ENCODE measurements around the gene LYRM1. TPM values are rescaled to one million over a fixed set of nuclear protein-coding genes. Genes with fewer than 3 reads are reported as not detected.
"Not testable (repeated sequence)": the region's sequence is repeated elsewhere in the genome, so short reads cannot be mapped to it uniquely, and the experiment has no call there.

The LYRM1 gene
- total RNA-seq, 4 donors from 2014 or later: 17.4 to 37.3 (median 30.0) TPM

GRCh38 chr16:20944861-20945574 is 44.4 kb downstream of the LYRM1 start:
- Histone ChIP-seq H3K9me3 (no peaks in the 10 kb centered on the region), H3K27ac (no peak overlapping the region), H3K4me1 (no peaks in the 10 kb centered on the region), H3K4me3 (no peak overlapping the region), H3K36me3 (no peaks in the 10 kb centered on the region), H3K27me3 (no peaks in the 10 kb centered on the region)
- TF ChIP-seq, protein P1, sequence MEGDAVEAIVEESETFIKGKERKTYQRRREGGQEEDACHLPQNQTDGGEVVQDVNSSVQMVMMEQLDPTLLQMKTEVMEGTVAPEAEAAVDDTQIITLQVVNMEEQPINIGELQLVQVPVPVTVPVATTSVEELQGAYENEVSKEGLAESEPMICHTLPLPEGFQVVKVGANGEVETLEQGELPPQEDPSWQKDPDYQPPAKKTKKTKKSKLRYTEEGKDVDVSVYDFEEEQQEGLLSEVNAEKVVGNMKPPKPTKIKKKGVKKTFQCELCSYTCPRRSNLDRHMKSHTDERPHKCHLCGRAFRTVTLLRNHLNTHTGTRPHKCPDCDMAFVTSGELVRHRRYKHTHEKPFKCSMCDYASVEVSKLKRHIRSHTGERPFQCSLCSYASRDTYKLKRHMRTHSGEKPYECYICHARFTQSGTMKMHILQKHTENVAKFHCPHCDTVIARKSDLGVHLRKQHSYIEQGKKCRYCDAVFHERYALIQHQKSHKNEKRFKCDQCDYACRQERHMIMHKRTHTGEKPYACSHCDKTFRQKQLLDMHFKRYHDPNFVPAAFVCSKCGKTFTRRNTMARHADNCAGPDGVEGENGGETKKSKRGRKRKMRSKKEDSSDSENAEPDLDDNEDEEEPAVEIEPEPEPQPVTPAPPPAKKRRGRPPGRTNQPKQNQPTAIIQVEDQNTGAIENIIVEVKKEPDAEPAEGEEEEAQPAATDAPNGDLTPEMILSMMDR (IDR thresholded peaks at IDR 0.05): no peak
- TF ChIP-seq POLR2A (IDR thresholded peaks at IDR 0.05) (no peak), POLR2AphosphoS5 (IDR thresholded peaks at IDR 0.05) (no peak), EP300 (IDR thresholded peaks at IDR 0.05) (no peak)
- DNase-seq (ENCODE audit: low spot score in 2 of 2): no peak
- WGBS: 89% methylated on average over 5 of the region's 5 CpGs

- H3K9me3 ChIP-seq; H3K27me3 ChIP-seq; H3K36me3 ChIP-seq; H3K4me3 ChIP-seq; H3K27ac ChIP-seq; H3K4me1 ChIP-seq; DNase-seq (ENCODE audit: low spot score in 2 of 2): not testable (repeated sequence)
- WGBS: 93% methylated on average over 11 of the region's 11 CpGs
Measured at GRCh38 chr16:20945575-20945875, 45.0 kb downstream of the LYRM1 start.

GRCh38 chr16:20946015-20946629 is 45.6 kb downstream of the LYRM1 start:
- Histone ChIP-seq H3K9me3 (no peaks in the 10 kb centered on the region), H3K27me3 (no peaks in the 10 kb centered on the region), H3K4me1 (no peaks in the 10 kb centered on the region), H3K4me3 (no peak overlapping the region), H3K27ac (no peak overlapping the region), H3K36me3 (no peaks in the 10 kb centered on the region)
- WGBS: 90% methylated on average over 8 of the region's 8 CpGs
- TF ChIP-seq POLR2AphosphoS5 (IDR thresholded peaks at IDR 0.05) (no peak), POLR2A (IDR thresholded peaks at IDR 0.05) (no peak), EP300 (IDR thresholded peaks at IDR 0.05) (no peak)
- TF ChIP-seq, protein P1 (IDR thresholded peaks at IDR 0.05): no peak
- DNase-seq (ENCODE audit: low spot score in 2 of 2): no peak

GRCh38 chr16:20948444-20948843 is 47.9 kb downstream of the LYRM1 start:
- Histone ChIP-seq H3K9me3 (no peaks in the 10 kb centered on the region), H3K36me3 (no peaks in the 10 kb centered on the region), H3K27ac (no peak overlapping the region), H3K4me1 (no peaks in the 10 kb centered on the region), H3K27me3 (no peaks in the 10 kb centered on the region), H3K4me3 (no peak overlapping the region)
- no peak for TF ChIP-seq POLR2AphosphoS5 (IDR thresholded peaks at IDR 0.05)
- TF ChIP-seq POLR2A (IDR thresholded peaks at IDR 0.05): no peak
- no peak for TF ChIP-seq EP300 (IDR thresholded peaks at IDR 0.05)
- TF ChIP-seq, protein P1 (IDR thresholded peaks at IDR 0.05): no peak
- 88% methylated on average over 9 of the region's 9 CpGs for WGBS
- no peak for DNase-seq (ENCODE audit: low spot score in 2 of 2)

- Histone ChIP-seq H3K27me3 (no peaks in the 10 kb centered on the region), H3K9me3 (no peaks in the 10 kb centered on the region), H3K4me3 (no peak overlapping the region), H3K4me1 (no peaks in the 10 kb centered on the region), H3K36me3 (no peaks in the 10 kb centered on the region), H3K27ac (no peak overlapping the region)
- 81% methylated on average over 3 of the region's 3 CpGs for WGBS
- no peak for TF ChIP-seq EP300 (IDR thresholded peaks at IDR 0.05)
- no peak for DNase-seq (ENCODE audit: low spot score in 2 of 2)
Measured at GRCh38 chr16:20949660-20950059, 49.1 kb downstream of the LYRM1 start.

- Histone ChIP-seq H3K9me3 (no peaks in the 10 kb centered on the region), H3K36me3 (no peaks in the 10 kb centered on the region), H3K4me1 (no peaks in the 10 kb centered on the region), H3K27me3 (no peaks in the 10 kb centered on the region), H3K27ac (no peak overlapping the region), H3K4me3 (no peak overlapping the region)
- DNase-seq (ENCODE audit: low spot score in 2 of 2): no peak
- 90% methylated on average over 4 of the region's 4 CpGs for WGBS
- TF ChIP-seq POLR2A (IDR thresholded peaks at IDR 0.05): no peak
- TF ChIP-seq EP300 (IDR thresholded peaks at IDR 0.05): no peak
- no peak for TF ChIP-seq POLR2AphosphoS5 (IDR thresholded peaks at IDR 0.05)
- TF ChIP-seq, protein P1 (IDR thresholded peaks at IDR 0.05): no peak
Measured at GRCh38 chr16:20950294-20950693, 49.7 kb downstream of the LYRM1 start.

Data from suprapubic skin (tissue), 4 donors.